Urinary bladder (tissue), 4 donors: ENCODE measurements around the gene ITGB6. TPM values are rescaled to one million over a fixed set of nuclear protein-coding genes. Genes with fewer than 3 reads are reported as not detected.

ENCODE experiments used
- DNase-seq: peaks from one replicate; pipeline ENCODE4 v3.0.0-alpha.2; 2015; ENCODE audit errors: extremely low spot score
- H3K27ac ChIP-seq: one replicate; pipeline ENCODE4 v1.5.1; 2013; ENCODE audit warnings: low read depth, mild to moderate bottlenecking, moderate library complexity
- H3K36me3 ChIP-seq: one replicate; pipeline ENCODE4 v1.6.1; 2013; ENCODE audit warnings: mild to moderate bottlenecking, moderate library complexity; ENCODE audit not compliant: insufficient read depth
- H3K4me1 ChIP-seq: one replicate; pipeline ENCODE4 v1.6.1; 2013; ENCODE audit warnings: mild to moderate bottlenecking, moderate library complexity; ENCODE audit not compliant: insufficient read depth
- H3K4me3 ChIP-seq: one replicate; pipeline ENCODE4 v1.5.1; 2013; ENCODE audit warnings: low read depth, low read length
- WGBS: extraction: QIAGEN DNeasy Blood & Tissue Kit; methylation state at CpG from one replicate; pipeline ENCODE4 v1.1.7; 2013; 5-methylcytosine and 5-hydroxymethylcytosine counted together
- polyA plus RNA-seq: library from polyadenylated mRNA; stranded (reverse); fragments of 200-250 nt; gene quantifications from one replicate; pipeline ENCODE4 v1.2.3, GENCODE V29; 2013
- total RNA-seq: library from RNA; depleted of rRNA; stranded (reverse); fragments of >200 nt; gene quantifications from one replicate; pipeline ENCODE4 v1.2.3, GENCODE V29; 2014
- donor health status: healthy with polysubstance abuse.
- donor health status: healthy.

Gene ITGB6
- total and polyA plus RNA-seq, 2 donors, result 4.6 to 25.2 TPM

DNA sequence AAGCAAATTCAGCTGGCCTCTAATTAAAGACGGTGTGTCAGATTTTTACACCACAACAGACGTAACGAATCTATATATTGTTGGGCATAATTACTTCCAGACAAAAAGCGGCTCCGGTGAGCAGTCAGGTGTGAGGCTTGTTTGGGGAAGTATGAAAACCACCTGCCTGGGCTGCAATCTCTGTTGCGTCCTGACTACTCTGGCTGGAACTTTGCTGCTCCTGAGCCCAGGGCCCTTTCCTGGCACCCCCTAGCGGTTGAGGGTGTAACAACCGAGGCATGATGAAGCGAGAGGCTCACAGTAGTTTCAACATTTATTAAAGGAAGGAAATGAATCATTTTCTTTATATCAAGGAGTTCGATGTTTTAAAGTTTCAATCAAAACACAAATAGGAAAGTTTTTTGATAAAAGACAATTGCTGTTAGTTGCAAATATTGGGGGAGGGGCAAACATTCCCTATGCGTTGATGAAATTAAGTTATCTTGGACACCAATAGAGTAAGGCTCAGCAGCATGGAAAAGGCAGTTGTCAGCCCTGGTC is 10.6 kb upstream of the ITGB6 start:
- WGBS, result 64% methylated on average over 11 of the region's 11 CpGs
- Histone ChIP-seq H3K4me1 (no peaks in the 10 kb centered on the region), H3K4me3 (no peak overlapping the region), H3K27ac (no peak overlapping the region), H3K36me3 (no peaks in the 10 kb centered on the region)
- no peak for DNase-seq

GRCh38 chr2:160209516-160209856 is 9.4 kb upstream of the ITGB6 start:
- 25% methylated on average over 1 of the region's 1 CpG for WGBS
- no peaks in the 10 kb centered on the region for H3K4me1 ChIP-seq
- DNase-seq, result no peak
- H3K4me3 ChIP-seq, result no peak overlapping the region
- H3K36me3 ChIP-seq, result no peaks in the 10 kb centered on the region
- no peak overlapping the region for H3K27ac ChIP-seq

DNA sequence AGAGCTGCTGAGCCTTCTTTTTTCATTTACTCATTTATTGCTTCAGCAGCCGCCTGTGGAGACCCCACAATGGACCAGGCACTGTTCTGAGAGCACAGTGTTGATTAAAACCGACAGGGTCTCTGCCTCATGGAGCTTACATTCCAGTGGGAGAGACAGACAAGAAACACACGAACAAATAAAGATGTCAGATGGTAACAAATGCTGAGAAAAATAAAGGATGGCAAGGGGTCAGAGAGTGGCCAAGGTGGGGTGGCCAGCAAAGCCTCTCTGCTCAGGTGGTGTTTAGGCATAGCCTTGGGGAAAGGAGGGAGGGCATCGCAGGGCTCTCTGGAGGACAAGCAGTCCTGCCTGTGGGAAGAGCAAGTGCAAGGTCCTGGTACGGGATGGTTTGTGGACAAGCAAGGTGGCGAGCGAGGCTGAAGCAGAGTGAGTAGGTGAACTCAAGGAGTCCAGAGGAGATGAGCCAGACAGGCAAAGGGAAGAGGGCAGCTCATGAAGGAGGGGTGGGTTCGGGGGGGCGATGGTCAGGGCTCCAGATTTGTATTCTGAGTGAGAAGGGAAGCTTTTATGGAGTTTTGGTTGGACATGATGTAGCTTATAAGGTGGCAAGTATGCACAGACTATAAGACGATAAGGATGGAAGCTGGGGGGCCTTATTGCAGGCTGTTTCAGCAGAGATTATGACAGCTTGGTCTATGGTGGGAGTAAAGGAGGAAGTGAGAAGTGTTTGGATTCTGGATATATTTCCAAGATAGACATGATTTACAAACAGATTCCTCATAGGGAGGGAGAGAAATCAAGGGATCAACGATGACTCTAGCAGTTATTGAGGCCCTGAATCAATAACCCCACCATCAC is 8.8 kb upstream of the ITGB6 start:
- Histone ChIP-seq H3K4me3 (no peak overlapping the region), H3K27ac (peak overlapping the region; percentile 73), H3K36me3 (no peaks in the 10 kb centered on the region), H3K4me1 (no peaks in the 10 kb centered on the region)
- 89% methylated on average over 11 of the region's 11 CpGs for WGBS
- no peak for DNase-seq

DNA sequence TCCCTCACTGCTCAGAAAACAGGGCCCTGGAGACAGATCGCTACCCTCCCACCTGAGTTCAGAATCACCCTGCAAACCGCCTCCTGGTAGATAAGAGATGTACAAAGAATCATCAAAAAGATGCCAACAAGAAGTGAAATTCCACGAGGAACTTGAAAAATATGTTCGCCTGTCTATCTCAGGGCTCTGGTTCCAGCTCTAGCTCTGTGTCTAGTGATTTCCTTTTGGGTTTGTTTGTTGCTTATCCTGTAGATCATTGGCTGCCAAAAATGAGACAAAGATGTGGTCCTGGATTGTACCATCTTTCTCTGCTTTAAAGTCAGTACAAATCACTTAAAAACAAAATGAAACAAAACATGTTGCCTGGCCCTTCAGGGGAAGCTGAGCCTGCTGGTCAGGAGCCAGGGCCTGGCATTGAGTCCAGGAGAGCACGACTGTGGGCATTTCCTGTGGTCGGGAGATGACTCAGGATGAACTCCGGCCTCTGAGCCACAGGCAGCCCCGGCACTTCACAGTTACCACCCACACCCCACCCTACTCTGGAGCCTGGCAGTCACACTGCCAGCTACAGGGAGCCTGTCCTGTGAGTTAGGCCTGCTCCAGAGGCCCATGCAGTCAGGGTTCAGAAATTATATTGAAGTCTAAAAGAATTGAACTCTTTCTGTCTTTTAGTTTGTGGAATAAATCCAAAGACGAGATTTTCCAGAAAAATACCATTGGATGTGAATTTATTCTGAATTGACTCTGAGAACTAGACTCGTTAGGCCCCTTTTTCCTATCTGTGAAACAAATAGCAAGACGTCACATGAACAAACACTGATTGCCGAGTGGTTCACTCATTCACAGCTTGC is 8.0 kb upstream of the ITGB6 start:
- no peaks in the 10 kb centered on the region for H3K4me1 ChIP-seq
- peak overlapping the region; percentile 73 for H3K27ac ChIP-seq
- WGBS, result 61% methylated on average over 12 of the region's 12 CpGs
- H3K36me3 ChIP-seq, result no peaks in the 10 kb centered on the region
- no peak overlapping the region for H3K4me3 ChIP-seq
- no peak for DNase-seq

GRCh38 chr2:160207271-160207670 is 7.2 kb upstream of the ITGB6 start:
- H3K4me3 ChIP-seq, result no peak overlapping the region
- H3K4me1 ChIP-seq, result no peaks in the 10 kb centered on the region
- H3K27ac ChIP-seq, result no peak overlapping the region
- H3K36me3 ChIP-seq, result no peaks in the 10 kb centered on the region
- WGBS, result 91% methylated on average over 4 of the region's 4 CpGs
- DNase-seq, result no peak

GRCh38 chr2:160206436-160206835 is 6.4 kb upstream of the ITGB6 start:
- no peak overlapping the region for H3K27ac ChIP-seq
- H3K36me3 ChIP-seq, result no peaks in the 10 kb centered on the region
- H3K4me1 ChIP-seq, result no peaks in the 10 kb centered on the region
- H3K4me3 ChIP-seq, result no peak overlapping the region
- no peak for DNase-seq
- WGBS, result 98% methylated on average over 4 of the region's 4 CpGs

GRCh38 chr2:160205505-160205904 is 5.4 kb upstream of the ITGB6 start:
- Histone ChIP-seq H3K27ac (peak overlapping the region; percentile 46), H3K36me3 (no peaks in the 10 kb centered on the region), H3K4me1 (no peaks in the 10 kb centered on the region), H3K4me3 (no peak overlapping the region)
- no peak for DNase-seq
- WGBS, result 83% methylated on average over 7 of the region's 7 CpGs

DNA sequence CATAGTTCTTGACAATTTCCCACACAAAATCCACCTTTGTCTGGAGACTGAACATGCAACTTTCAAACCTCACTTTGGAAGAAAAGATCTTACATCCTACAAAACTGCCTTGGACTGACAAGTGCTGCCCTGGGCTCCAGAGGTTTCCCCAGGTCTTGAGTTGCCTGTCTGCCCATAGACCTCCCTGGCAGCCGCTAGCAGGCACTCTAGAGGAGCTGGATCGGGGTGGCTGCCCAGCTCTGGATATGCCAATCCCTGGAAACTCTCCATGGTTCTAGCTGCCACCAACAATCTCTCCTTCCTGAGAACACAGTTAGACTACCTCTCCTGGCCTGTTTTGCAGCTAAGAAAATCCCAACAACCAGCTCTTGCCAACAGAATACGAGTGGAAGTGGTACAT is 3.4 kb upstream of the ITGB6 start:
- Histone ChIP-seq H3K4me1 (no peaks in the 10 kb centered on the region), H3K4me3 (no peak overlapping the region), H3K27ac (no peak overlapping the region), H3K36me3 (no peaks in the 10 kb centered on the region)
- no peak for DNase-seq
- 64% methylated on average over 3 of the region's 3 CpGs for WGBS

GRCh38 chr2:160203007-160203406 is 2.9 kb upstream of the ITGB6 start:
- no peaks in the 10 kb centered on the region for H3K36me3 ChIP-seq
- H3K4me1 ChIP-seq, result no peaks in the 10 kb centered on the region
- no peak overlapping the region for H3K27ac ChIP-seq
- no peak overlapping the region for H3K4me3 ChIP-seq
- 100% methylated on average over 1 of the region's 1 CpG for WGBS
- no peak for DNase-seq

- DNase-seq, result no peak
- WGBS, result 70% methylated on average over 2 of the region's 2 CpGs
- no peaks in the 10 kb centered on the region for H3K36me3 ChIP-seq
- H3K27ac ChIP-seq, result no peak overlapping the region
- no peak overlapping the region for H3K4me3 ChIP-seq
- peaks cover 2% of the 10 kb centered on the region for H3K4me1 ChIP-seq
Observed at GRCh38 chr2:160201849-160202539, 1.9 kb upstream of the ITGB6 start.

DNA sequence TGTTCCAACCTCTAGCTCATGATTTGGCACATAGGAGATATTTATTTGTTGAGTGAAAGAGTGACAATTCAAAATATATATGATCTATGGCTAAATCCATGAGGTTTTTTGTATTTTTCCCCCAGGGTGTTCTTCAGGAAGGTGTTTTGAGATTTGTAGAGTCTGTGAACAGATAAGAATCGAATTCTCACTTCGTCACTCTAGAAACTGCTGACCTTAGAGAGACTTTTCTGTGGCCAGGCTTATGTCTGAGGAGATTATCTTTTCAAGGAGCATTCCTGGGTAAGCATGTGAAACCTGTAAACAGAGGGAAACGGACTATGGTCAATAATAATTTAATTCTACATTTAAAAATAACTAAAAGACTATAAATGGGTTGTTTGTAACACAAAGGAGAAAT is 849 bp upstream of the ITGB6 start:
- Histone ChIP-seq H3K27ac (no peak overlapping the region), H3K4me3 (no peak overlapping the region), H3K4me1 (peaks cover 2% of the 10 kb centered on the region), H3K36me3 (no peaks in the 10 kb centered on the region)
- 37% methylated on average over 3 of the region's 3 CpGs for WGBS
- DNase-seq, result no peak

DNA sequence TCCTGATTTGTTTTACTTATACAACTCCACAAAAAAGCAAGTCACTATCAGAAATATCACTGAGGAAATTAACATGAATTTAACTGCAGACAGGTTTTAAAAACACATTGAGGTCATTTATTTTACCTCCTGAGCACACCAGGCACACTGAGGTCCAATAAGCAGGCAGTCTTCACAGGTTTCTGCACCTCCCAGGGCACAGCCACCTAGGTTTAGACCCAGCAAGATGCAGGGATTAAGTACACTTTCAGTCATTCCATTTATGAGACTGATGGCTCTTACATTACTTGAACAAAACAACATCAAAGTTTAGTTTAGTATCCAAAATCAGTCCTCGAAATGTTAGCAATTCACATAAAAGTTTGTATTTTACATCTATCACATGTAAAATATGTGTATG is 1.0 kb downstream of the ITGB6 start:
- H3K27ac ChIP-seq, result no peak overlapping the region
- H3K4me3 ChIP-seq, result no peak overlapping the region
- 83% methylated on average over 1 of the region's 1 CpG for WGBS
- no peak for DNase-seq
- H3K36me3 ChIP-seq, result no peaks in the 10 kb centered on the region
- peaks cover 2% of the 10 kb centered on the region for H3K4me1 ChIP-seq

GRCh38 chr2:160197587-160197986 is 2.5 kb downstream of the ITGB6 start:
- peaks cover 2% of the 10 kb centered on the region for H3K4me1 ChIP-seq
- no peak overlapping the region for H3K4me3 ChIP-seq
- DNase-seq, result no peak
- no peaks in the 10 kb centered on the region for H3K36me3 ChIP-seq
- 84% methylated on average over 2 of the region's 2 CpGs for WGBS
- no peak overlapping the region for H3K27ac ChIP-seq
